Liver (tissue), 3 donors: ENCODE results near the gene CARS1.

Experiments used
- EGR1 ChIP-seq, 2 donors: IDR thresholded peaks; 2 replicates each; pipeline ENCODE4 v1.6.1; 2016 to 2018; ENCODE audit warnings: antibody characterized with exemption in 2 of 2, low read depth in 2 of 2
- FOXA1 ChIP-seq: IDR thresholded peaks from 2 replicates; pipeline ENCODE4 v1.6.1; 2016; ENCODE audit warnings: antibody characterized with exemption
- FOXA2 ChIP-seq: IDR thresholded peaks from 2 replicates; pipeline ENCODE4 v1.6.1; 2016; ENCODE audit warnings: antibody characterized with exemption
- GABPA ChIP-seq, 2 donors: IDR thresholded peaks in 1 of 2; conservative IDR thresholded peaks in 1 of 2; 2 replicates each; pipeline ENCODE4 v1.6.1; 2016; ENCODE audit warnings: antibody characterized with exemption in 2 of 2, mild to moderate bottlenecking in 1 of 2, moderate library complexity in 1 of 2
- HNF4A ChIP-seq, 2 donors: conservative IDR thresholded peaks; 2 replicates each; pipeline ENCODE4 v1.6.1; 2016; ENCODE audit warnings: antibody characterized with exemption in 2 of 2, mild to moderate bottlenecking in 2 of 2
- JUND ChIP-seq, 2 donors: IDR thresholded peaks; 2 replicates each; pipeline ENCODE4 v1.6.1; 2016; ENCODE audit warnings: antibody characterized with exemption in 2 of 2
- REST ChIP-seq: IDR thresholded peaks from 2 replicates; pipeline ENCODE4 v1.6.1; 2016; ENCODE audit warnings: antibody characterized with exemption, mild to moderate bottlenecking
- TAF1 ChIP-seq: conservative IDR thresholded peaks from 2 replicates; pipeline ENCODE4 v1.6.1; 2016; ENCODE audit warnings: antibody characterized with exemption, mild to moderate bottlenecking
- YY1 ChIP-seq: IDR thresholded peaks from 2 replicates; pipeline ENCODE4 v1.6.1; 2016; ENCODE audit warnings: antibody characterized with exemption, mild to moderate bottlenecking
- ZBTB33 ChIP-seq: IDR thresholded peaks from 2 replicates; pipeline ENCODE4 v1.6.1; 2016; ENCODE audit warnings: antibody characterized with exemption
- TF ChIP-seq, protein P1 (sequence below): fragments of 150-350 bp; IDR thresholded peaks from 2 replicates; pipeline ENCODE4 v1.5.1; 2017; ENCODE audit warnings: improper control_type of control experiment, low read depth, low read length; ENCODE audit not compliant: missing input control
- TF ChIP-seq, protein P2 (sequence below): IDR thresholded peaks from 2 replicates; pipeline ENCODE4 v1.6.1; 2016; ENCODE audit warnings: antibody characterized with exemption
- TF ChIP-seq, protein P3 (sequence below): IDR thresholded peaks from 2 replicates; pipeline ENCODE4 v1.6.1; 2016; ENCODE audit warnings: antibody characterized with exemption
- donor health status: healthy.
- donor health status: healthy.

DNA sequence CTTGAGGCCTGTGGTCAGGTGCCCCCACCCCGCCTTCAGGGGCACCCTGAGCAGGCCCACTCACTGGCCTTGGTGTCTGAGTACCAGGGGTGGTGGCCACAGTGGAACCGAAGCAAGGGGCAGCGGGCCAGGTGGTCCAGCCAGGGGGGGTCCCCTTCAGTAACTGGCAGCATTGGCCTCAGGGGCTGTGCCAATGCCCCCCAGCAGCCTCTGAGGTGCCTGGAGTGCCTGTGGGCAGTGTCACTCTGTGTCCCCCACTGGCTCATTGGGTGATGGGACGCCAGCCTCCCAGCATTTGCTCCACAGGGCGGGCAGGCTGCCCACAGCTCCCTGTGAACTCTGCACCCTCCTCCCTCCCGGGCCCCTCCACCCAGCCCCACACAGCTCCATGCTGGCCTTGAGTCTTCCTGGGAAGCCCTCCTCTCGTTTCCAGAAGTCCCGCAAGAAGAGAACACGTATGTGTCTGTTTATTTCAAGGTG is 29.5 kb upstream of the CARS1 start:
- TF ChIP-seq, protein P1, sequence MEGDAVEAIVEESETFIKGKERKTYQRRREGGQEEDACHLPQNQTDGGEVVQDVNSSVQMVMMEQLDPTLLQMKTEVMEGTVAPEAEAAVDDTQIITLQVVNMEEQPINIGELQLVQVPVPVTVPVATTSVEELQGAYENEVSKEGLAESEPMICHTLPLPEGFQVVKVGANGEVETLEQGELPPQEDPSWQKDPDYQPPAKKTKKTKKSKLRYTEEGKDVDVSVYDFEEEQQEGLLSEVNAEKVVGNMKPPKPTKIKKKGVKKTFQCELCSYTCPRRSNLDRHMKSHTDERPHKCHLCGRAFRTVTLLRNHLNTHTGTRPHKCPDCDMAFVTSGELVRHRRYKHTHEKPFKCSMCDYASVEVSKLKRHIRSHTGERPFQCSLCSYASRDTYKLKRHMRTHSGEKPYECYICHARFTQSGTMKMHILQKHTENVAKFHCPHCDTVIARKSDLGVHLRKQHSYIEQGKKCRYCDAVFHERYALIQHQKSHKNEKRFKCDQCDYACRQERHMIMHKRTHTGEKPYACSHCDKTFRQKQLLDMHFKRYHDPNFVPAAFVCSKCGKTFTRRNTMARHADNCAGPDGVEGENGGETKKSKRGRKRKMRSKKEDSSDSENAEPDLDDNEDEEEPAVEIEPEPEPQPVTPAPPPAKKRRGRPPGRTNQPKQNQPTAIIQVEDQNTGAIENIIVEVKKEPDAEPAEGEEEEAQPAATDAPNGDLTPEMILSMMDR: no peak
- TF ChIP-seq JUND (IDR thresholded peaks at IDR 0.05) (no peak), YY1 (no peak), FOXA1 (no peak), EGR1 (IDR thresholded peaks at IDR 0.05; ENCODE audit: low read depth in 2 of 2) (no peak), REST (no peak), TAF1 (no peak), ZBTB33 (no peak), FOXA2 (no peak), GABPA (IDR thresholded peaks at IDR 0.05 in 1 of 2, conservative IDR thresholded peaks at IDR 0.05 in 1 of 2) (no peak), HNF4A (conservative IDR thresholded peaks at IDR 0.05) (no peak)
- TF ChIP-seq, protein P2, sequence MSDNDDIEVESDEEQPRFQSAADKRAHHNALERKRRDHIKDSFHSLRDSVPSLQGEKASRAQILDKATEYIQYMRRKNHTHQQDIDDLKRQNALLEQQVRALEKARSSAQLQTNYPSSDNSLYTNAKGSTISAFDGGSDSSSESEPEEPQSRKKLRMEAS: no peak
- TF ChIP-seq, protein P3, sequence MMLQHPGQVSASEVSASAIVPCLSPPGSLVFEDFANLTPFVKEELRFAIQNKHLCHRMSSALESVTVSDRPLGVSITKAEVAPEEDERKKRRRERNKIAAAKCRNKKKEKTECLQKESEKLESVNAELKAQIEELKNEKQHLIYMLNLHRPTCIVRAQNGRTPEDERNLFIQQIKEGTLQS: no peak
